Measurements from ENCODE around the gene CDNF.

- TF ChIP-seq EZH2 (IDR thresholded peaks at IDR 0.05; ENCODE audit: low read length, unreplicated experiment), result no peak
- no peak for TF ChIP-seq CTCF (conservative IDR thresholded peaks at IDR 0.05; ENCODE audit: low read depth, low read length)
Measured at GRCh38 chr10:14859043-14859442, 21.2 kb upstream of the CDNF start.

All from PC-3 (cell line).